COLO668 (cell line): ENCODE results near the gene FGD5.

Experiments
- DNase-seq: peaks from one replicate; lab custom pipeline; 2025; ENCODE audit not compliant: unreplicated experiment; lab: John Stamatoyannopoulos, UW

FGD5 gene

DNA sequence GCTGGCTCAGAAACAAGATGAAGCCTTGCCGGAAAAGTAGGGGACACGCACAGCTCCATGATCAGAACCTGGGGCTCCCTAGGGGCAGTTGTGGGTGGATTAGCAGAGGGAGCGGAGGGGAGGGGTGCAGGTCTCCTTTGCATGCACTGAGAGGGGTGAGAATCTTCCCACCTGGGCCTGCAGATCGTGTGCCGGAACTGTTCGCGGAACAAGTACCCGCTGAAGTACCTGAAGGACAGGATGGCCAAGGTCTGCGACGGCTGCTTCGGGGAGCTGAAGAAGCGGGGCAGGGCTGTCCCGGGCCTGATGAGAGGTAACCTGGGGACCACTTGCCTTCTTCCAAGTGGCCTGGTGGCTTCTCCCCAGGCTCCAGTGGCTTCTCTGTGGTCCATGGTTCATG, 104.1 kb downstream of the FGD5 start:
- no peak for DNase-seq

DNA sequence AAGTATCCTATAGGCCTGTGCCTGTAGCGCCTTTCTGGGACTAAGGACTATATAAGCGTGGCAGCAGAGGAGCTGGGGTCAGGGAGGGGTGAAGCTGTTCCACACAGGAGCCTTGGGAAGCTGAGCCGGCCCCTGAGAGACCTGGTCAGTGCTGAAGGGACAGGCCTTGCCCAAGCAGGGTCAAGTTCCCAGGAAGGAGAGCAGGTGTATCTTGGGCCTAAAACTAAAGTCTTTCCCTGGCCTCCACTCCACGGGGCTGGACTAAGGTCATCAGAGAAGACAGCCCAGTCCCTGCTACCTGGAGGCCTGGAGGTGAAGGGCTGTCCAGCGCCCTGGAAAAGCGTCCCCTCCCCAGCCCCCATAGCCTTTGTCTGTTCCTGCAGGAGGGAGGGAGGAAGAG, 104.7 kb downstream of the FGD5 start:
- DNase-seq = no peak

DNA sequence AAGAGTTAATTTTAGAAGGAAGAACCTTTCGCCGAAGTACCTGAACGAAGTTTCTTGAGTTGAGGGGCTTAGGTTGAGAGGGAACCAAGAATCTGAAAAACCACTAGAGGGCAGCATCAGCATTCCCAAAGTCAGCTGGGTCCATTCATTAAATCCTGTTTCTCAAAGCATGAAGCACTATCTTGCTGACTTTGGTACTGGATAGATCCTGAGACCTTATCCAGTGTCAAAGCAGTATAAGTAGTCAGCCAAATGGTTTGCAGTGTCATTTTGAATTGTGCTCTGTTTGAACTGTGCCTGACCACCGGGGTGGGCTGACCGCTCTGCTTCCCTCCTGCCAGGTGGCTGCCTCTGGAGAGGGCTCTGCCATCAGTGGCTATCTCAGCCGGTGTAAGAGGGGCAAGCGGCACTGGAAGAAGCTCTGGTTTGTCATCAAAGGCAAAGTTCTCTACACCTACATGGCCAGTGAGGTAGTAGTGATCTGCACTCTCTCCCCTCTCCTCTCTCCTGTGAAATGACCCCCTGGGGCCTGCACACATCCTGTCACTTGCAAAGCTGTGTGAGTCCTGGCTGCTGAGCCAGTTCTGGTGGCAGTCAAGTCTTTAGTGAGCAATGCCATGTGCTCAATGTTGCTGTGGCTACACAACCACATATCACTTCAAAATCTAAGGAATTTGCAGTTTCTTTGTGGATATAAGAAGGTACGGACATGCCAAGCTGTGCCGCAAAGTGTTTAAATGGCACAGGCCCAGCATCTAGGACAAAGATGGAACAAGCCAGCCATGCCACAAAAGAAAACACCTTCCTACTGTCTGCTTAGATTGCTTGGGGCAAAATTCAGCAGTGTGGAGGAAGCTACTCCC, 107.2 kb downstream of the FGD5 start:
- DNase-seq = peak; percentile 10

GRCh38 chr3:14926592-14926991, 107.8 kb downstream of the FGD5 start:
- no peak for DNase-seq

DNA sequence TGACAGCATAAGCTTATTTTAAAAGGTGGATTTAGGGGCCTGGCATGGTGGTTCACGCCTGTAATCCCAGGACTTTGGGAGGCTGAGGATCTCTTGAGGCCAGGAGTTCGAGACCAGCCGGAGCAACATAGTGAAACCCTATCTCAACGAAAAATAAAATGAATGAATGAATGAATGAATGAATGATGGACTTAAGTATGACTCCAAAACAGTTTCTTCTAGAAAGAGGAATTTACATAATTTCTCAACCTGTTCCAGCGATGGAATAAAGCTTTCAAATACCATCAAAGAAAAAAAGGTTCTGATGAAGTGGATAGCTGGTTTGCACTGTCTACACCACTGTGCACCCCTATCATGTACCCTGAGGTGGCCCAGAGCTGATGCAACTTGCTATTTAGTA, 108.5 kb downstream of the FGD5 start:
- no peak for DNase-seq

DNA sequence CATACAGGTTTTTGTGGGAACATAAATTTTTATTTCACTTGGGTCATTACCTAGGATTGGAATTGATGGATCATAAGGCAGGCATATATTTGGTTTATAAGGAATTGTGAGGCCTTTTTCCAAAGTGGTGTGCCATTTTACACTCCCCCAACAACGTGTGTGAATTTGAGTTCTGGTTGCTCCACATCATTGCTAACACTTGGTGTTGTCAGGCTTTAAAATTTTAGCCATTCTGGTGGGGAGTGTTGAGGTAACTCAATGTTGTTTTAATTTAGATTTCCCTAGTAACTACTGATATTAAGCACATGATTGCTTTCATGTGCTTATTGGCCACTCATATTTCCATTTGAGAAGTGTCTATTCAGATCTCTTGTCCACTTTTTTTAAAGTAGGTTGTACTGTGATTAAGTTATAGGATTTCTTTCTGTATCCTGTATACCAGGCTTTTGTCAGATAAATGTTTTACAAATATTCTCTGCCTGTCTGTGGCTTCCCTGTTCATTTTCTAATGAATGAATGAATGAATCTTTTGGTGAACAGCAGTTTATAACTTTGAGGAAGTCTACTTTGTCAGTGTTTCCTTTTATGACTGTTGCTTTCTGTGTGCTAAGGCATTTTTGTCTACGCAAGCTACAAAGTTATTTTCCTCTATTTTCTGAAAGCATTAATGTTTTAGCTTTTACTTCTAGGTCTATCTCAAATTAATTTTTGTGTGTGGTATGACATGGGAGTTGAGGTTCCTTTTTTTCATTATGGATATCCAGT, 110.7 kb downstream of the FGD5 start:
- no peak for DNase-seq

DNA sequence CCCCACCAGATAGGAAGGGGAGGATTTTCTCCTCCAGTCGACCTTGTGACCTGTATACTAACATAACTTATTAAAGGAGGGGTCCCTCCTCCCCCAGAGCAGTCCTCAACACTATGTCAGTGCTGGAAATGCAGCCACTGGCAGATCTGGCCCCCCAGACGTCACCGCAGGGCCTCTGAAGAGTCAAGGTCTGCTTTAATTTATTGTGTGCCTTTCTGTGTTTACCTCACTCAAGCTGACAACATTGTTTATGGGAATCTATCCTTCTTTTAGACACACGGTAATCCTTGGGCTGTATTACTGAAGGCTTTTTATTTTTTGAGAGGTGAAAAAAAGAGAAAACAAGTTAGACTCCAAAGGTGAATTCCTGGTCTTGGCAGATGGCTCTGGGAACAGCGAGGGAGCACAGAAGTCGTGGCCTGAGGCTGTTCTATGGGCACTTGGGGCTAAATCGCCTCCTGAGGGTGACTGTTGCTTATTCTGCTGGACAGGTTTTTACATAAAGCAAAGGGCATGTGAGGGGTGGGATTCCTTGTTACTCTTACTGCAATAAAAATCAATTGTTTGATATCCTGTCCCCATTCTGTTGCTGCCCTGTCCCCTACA, 115.2 kb downstream of the FGD5 start:
- no peak for DNase-seq

DNA sequence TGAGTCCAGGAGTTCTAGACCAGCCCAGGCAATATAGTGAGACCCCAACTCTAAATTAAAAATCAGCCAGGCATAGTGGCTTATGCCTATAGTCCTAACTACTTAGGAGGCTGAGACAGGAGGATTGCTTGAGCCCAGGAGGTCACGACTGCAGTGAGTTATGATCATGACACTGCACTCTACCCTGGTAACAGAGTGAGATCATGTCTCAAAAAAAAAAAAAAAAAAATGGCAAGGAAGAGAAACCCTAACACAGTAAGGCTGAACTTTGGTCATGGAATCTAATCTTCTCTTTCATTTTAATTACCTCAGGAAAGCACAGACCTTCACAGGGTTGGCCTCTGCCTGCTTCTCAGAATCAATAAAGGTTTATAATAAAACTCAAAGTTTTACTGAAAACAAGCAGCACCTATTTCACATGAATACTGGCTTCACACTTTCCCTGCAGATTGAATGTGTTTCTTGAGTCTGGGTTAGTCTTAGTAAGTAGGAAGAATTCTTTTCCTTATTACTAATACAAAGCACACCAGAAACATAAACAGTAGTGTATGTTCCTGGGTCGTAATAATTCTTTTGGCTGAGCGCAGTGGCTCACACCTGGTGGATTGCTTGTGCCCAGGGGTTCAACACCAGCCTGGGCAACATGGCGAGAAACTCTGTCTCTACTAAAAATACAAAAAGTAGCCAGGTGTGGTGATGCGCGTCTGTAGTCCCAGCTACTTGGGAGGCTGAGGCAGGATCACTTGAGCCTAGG, 117.0 kb downstream of the FGD5 start:
- DNase-seq = no peak

- DNase-seq = no peak
Measured at GRCh38 chr3:14938954-14939353, 120.2 kb downstream of the FGD5 start.

DNA sequence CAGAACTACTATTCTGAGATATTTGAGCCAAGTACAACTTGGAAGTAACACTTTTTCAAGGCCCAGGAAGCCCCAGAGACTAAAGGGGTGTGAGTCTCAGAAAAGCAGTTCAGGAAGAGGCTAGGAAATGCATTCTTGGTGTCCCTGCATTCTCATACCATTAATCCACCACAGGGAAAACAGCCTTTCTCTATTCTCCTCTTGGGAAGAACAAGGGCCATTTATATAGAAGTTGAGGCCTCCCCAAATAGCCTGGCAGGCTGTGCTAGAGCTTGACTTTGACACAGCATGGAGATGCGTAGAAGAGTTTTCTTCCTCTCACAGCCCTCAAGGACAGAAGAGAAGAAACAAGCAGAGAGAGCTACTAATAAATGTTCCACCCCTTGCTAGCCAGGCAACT, 123.1 kb downstream of the FGD5 start:
- no peak for DNase-seq

DNA sequence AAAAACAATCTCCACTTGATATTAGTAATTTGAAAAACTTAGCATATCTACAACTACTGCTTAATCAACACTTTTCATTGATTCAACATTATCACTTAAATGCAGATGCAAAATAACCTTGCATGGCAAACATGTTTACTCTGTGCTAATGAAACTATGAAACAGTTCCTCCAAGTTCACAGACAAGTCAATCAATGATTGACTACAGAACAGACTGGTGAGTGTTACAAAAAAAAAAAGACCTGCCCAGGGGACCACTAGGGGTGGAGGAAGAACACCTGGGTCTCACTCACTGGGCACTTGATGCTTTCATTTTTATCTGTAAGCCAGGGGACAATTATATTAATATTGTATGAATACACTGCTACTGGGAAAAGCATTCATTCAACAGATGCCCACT, 124.3 kb downstream of the FGD5 start:
- DNase-seq = no peak

DNA sequence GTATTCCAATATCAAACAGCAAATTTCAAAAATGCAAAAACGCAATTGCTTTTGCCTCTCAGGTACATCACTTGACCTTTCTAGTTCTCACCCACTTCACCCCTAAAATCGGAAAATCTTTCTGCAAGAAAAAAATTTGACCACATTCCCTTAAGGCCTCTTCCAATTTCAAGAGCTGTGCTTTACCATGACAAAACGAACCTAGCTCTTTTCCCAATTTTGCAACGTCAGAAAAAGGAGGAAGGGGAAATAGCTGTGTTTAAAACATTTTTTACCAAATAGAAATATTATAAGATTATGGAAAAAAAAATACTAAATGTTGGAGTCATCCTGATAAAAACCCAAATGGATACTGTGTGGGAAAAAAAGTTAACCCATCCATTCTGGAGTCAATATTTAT, 127.5 kb downstream of the FGD5 start:
- DNase-seq = no peak

GRCh38 chr3:14946739-14947099, 128.0 kb downstream of the FGD5 start:
- no peak for DNase-seq

GRCh38 chr3:14947100-14947885, 128.5 kb downstream of the FGD5 start, which contains the start of gene NR2C2:
Gene NR2C2 (plus strand): TSS chr3:14947583. CDS start chr3:15003915, 56,332 bp downstream.
- peak; percentile 86 for DNase-seq

DNA sequence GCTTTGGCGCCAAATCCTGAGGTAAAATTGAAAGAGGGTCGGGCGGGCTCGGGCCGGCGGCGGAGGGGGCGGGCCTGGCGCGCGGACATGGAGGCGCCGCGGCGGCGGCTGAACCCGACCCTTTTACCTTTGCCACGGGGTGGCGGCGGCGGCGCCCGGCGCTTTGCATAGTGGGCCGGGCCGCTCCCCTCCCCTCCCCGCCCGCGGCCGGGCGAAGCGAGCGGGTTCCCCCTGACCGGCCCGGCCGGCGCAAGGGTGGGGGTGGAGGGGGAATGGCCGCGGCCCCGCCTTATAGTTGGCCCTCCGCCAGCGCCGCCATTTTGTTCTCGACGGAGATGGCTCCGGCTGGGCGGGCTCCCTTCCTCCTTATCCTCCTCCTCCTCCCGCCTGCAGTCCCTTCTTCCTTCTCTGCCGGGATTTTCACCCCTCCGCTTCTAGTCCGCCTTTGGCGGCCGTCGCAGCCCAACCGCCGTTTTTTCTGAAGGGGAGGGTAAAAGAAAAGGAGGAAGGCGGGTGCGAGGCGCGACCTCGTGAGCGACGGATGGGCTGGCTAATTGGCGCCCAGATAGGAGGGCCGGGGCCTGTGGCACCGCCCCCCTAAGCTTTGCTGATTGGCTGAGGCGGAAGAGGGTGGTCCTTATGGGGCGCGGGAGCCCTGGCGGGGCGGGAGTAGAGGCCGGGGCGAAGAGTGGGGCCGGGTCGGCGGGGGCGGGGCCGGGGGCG, 129.3 kb downstream of the FGD5 start:
- peak; percentile 93 for DNase-seq

- no peak for DNase-seq
Measured at GRCh38 chr3:14948609-14949038, 129.9 kb downstream of the FGD5 start.

GRCh38 chr3:14949126-14949525, 130.4 kb downstream of the FGD5 start:
- DNase-seq = no peak

- DNase-seq = no peak
Measured at GRCh38 chr3:14950274-14950673, 131.5 kb downstream of the FGD5 start.

DNA sequence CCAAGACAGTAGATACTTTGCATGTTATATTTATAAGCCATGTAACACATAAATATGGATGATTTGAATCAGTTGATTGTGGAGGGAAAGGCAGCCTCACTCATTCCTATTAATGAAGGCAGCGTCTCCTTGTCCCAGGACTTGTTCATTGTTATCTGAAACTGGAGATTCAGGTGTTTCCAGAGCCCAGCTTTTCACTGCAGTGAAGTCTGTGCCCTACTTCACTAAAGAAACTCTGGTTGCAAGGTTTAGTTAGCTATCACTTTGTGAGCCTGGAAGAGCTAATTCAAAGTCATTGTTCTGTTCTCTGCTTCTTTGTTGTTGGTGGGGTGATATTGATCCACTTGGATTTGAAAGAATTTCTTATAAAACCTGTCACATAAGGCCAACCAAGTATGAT, 138.4 kb downstream of the FGD5 start:
- DNase-seq = no peak

DNA sequence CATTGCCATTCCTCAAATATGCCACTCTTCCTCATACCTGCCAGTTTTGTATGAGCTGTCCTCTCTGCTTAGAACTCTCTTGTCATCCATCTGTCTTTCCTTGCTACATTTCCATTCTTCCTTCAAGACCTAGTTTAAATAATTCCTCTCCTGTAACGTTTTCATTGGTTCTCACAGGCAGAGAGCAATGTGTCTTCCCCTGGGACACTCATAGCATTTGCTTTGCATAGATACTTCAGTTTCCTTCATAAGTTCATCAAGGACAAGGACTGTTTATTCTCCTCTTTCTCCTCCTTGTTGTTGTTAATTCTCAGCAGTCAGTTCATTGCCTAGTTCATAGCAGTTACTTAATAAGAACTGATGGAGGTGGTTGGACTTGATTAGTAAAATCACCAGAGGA, 139.2 kb downstream of the FGD5 start:
- no peak for DNase-seq
